Prostate gland (tissue), 2 donors: Measurements from ENCODE around the gene IQGAP2.

Experiments
- POLR2AphosphoS5 ChIP-seq: sonication (generic); formaldehyde crosslinking; IDR thresholded peaks from one replicate; pipeline ENCODE4 v1.6.1; 2017; ENCODE audit warnings: antibody characterized with exemption
- TF ChIP-seq, protein P1 (sequence below), 4 experiments: fragments of 200-600 bp in 2 of 4; fragments of 450-650 bp in 2 of 4; sonication (generic) in 2 of 4; IDR thresholded peaks; 1 replicate in 3 of 4; 2 replicates in 1 of 4; pipeline ENCODE4 v1.5.1; 2016 to 2019; ENCODE audit warnings: antibody characterized with exemption in 4 of 4, mild to moderate bottlenecking in 2 of 4, moderate library complexity in 2 of 4

DNA sequence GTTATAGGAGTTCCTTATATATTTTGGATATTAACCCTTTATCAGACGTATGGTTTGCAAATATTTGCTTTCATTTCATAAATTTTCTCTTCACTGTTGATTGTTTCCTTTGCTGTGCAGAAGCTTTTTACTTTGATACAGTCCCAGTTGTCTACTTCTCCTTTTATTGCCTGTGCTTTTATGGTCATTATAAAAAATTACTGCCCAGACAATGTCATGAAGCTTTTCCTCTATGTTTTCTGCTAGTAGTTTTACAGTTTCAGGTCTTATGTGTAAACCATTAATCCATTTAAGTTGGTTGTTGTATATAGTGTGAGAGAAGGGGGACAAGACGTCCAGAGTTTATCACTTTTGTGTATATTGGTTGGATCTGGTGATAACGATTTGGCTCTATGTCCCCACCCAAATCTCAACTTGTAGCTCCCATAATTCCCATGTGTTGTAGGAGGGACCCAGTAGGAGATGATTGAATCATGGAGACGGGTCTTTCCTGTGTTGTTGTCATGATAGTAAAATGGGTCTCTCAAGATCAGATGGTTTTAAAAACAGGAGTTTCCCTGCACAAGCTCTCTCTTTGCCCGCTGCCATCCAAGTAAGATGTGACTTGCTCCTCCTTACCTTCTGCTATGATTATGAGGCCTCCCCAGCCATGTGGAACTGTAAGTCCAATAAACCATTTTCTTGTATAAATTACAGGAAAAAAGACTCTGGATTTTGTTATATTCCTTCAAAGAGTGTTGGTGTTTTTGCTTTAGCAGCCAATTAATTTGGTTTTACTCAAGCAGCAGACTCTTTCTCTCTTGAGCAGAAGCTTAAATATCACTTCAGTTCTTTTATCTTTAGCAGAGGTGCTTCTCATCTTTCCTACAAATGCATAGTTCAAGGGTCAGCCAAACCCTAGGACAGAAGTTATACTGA lies 326.5 kb downstream of the IQGAP2 start:
- no peak for TF ChIP-seq POLR2AphosphoS5
- TF ChIP-seq, protein P1, sequence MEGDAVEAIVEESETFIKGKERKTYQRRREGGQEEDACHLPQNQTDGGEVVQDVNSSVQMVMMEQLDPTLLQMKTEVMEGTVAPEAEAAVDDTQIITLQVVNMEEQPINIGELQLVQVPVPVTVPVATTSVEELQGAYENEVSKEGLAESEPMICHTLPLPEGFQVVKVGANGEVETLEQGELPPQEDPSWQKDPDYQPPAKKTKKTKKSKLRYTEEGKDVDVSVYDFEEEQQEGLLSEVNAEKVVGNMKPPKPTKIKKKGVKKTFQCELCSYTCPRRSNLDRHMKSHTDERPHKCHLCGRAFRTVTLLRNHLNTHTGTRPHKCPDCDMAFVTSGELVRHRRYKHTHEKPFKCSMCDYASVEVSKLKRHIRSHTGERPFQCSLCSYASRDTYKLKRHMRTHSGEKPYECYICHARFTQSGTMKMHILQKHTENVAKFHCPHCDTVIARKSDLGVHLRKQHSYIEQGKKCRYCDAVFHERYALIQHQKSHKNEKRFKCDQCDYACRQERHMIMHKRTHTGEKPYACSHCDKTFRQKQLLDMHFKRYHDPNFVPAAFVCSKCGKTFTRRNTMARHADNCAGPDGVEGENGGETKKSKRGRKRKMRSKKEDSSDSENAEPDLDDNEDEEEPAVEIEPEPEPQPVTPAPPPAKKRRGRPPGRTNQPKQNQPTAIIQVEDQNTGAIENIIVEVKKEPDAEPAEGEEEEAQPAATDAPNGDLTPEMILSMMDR (IDR thresholded peaks at IDR 0.05), result no peak
